Right lobe of liver (tissue), 4 donors: ENCODE data around the gene STK11IP.

Source experiments
- CTCF ChIP-seq, 4 donors: fragments of 200-600 bp in 3 of 4; fragments of 450-650 bp in 1 of 4; IDR thresholded peaks; one replicate each; pipeline versions ENCODE4 v1.5.1 to v1.8.0; 2016 to 2022; ENCODE audit warnings: antibody characterized with exemption in 4 of 4, mild to moderate bottlenecking in 2 of 4
- POLR2A ChIP-seq: fragments of 450-650 bp; IDR thresholded peaks from one replicate; pipeline ENCODE4 v1.6.1; 2017; ENCODE audit warnings: antibody characterized with exemption, mild to moderate bottlenecking
- donor health status: DM: no; HTN: no; CAD: no.
- donor health status: DM: no; HTN: no; CAD: no.
- donor health status: DM: no; HTN: yes; CAD: no.

DNA sequence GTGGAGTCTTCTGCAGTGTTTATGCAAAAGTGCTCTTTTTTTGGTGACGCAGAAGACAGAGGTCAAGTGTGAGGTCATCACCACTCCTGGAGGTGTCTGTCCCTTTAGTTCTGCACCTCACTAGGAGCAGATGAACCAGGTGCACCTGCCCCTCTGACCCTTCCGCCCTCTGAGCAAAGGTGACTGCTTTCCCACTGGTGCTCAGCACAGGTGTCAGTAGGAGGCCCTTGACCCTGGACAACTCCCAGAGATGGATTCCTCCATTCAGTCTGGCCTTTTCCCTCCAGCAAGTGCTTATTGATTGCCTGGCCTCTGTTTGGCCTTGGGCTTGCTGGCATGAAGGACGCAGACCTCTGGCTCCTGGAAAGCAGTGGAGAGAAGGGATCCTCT is 21.1 kb downstream of the STK11IP start:
- TF ChIP-seq CTCF (IDR thresholded peaks at IDR 0.05) (no peak), POLR2A (no peak)
